K562 (cell line): ENCODE measurements around the gene ADGRL3. TPM values are rescaled to one million over a fixed set of nuclear protein-coding genes. Genes with fewer than 3 reads are reported as not detected.

Experiments
- ARNT ChIP-seq, 2 experiments: fragments of 450-650 bp; IDR thresholded peaks; 2 replicates each; pipeline ENCODE4 v1.6.1; 2016; ENCODE audit warnings: mild to moderate bottlenecking in 1 of 2
- CEBPB ChIP-seq: fragments of 450-650 bp; IDR thresholded peaks from 2 replicates; pipeline ENCODE4 v1.6.1; 2016; ENCODE audit warnings: missing genetic modification characterization, missing compliant biosample characterization
- COPS2 ChIP-seq: fragments of 450-650 bp; conservative IDR thresholded peaks from 2 replicates; pipeline ENCODE4 v1.6.1; 2016; ENCODE audit warnings: mild to moderate bottlenecking, moderate library complexity
- DDX20 ChIP-seq: fragments of 450-650 bp; IDR thresholded peaks from 2 replicates; pipeline ENCODE4 v1.6.1; 2016; ENCODE audit warnings: missing genetic modification characterization, low read depth, mild to moderate bottlenecking, missing compliant biosample characterization, moderate library complexity
- ETV1 ChIP-seq: fragments of 450-650 bp; conservative IDR thresholded peaks from 2 replicates; pipeline ENCODE4 v1.6.1; 2016; ENCODE audit warnings: missing genetic modification characterization, control low read depth, low read depth, missing compliant biosample characterization
- MIER1 ChIP-seq: fragments of 450-650 bp; IDR thresholded peaks from 2 replicates; pipeline ENCODE4 v1.6.1; 2016; ENCODE audit warnings: antibody characterized with exemption, mild to moderate bottlenecking, low read depth
- POLR2AphosphoS5 ChIP-seq: IDR thresholded peaks from 2 replicates; pipeline ENCODE4 v1.6.1; 2011; ENCODE audit warnings: mild to moderate bottlenecking, low read depth, low read length, moderate library complexity; ENCODE audit not compliant: control insufficient read depth, insufficient read depth
- TEAD2 ChIP-seq: fragments of 450-650 bp; IDR thresholded peaks from 2 replicates; pipeline ENCODE4 v1.6.1; 2016; ENCODE audit warnings: missing genetic modification characterization, control low read depth, missing compliant biosample characterization
- TOE1 ChIP-seq, 2 experiments: fragments of 450-650 bp in 1 of 2; sonication (generic) in 1 of 2; formaldehyde crosslinking in 1 of 2; IDR thresholded peaks; 2 replicates each; pipeline versions ENCODE4 v1.7.1 to v1.8.0; 2016 to 2022; ENCODE audit warnings: borderline replicate concordance in 2 of 2, mild to moderate bottlenecking in 2 of 2, antibody characterized with exemption in 1 of 2, inconsistent platforms in 1 of 2, low read depth in 1 of 2, missing genetic modification reagents in 1 of 2, moderate library complexity in 1 of 2
- ZFX ChIP-seq: sonication (generic); formaldehyde crosslinking; IDR thresholded peaks from 2 replicates; pipeline ENCODE4 v1.8.0; 2022; ENCODE audit warnings: mild to moderate bottlenecking, missing genetic modification reagents, moderate library complexity
- ZNF407 ChIP-seq: fragments of 450-650 bp; IDR thresholded peaks from 2 replicates; pipeline ENCODE4 v1.6.1; 2016; ENCODE audit warnings: low read depth
- ZNF551 ChIP-seq: fragments of 250-450 bp; sonication (Bioruptor Pico); IDR thresholded peaks from 2 replicates; pipeline ENCODE4 v1.5.0; 2021; ENCODE audit warnings: mild to moderate bottlenecking, moderate library complexity
- polyA plus RNA-seq, 8 experiments: library from polyadenylated mRNA; depleted of rRNA in 4 of 8; stranded (reverse) in 5 of 8; unstranded in 3 of 8; fragments of >200 nt; fragmentation: Nextera tagmentation in 2 of 8; fragmentation: Illumina TruSeq in 1 of 8; extraction: Ambion mirVana in 2 of 8; extraction: Trizol in 1 of 8; gene quantifications; 2 replicates each; pipeline versions ENCODE4 v1.2.1 to v1.2.3, GENCODE V29; 2011 to 2014; ENCODE audit warnings: inconsistent platforms in 1 of 8, missing spikeins in 1 of 8
- total RNA-seq, 7 experiments: library from RNA; depleted of rRNA in 6 of 7; stranded (reverse); fragments of >200 nt in 6 of 7; fragmentation: Illumina TruSeq in 2 of 7; extraction: Trizol in 2 of 7; gene quantifications; 2 replicates each; pipeline versions ENCODE4 v1.2.1 to v1.2.3, GENCODE V29; 2011 to 2021; ENCODE audit warnings: low replicate concordance in 1 of 7

Gene ADGRL3
- total and polyA plus RNA-seq, 9 of the 15 experiments (the other 6 are each of a cell fraction or from before 2014, with no cell fraction given), result 0.03 to 0.14 (median 0.04) TPM; not detected in 2

GRCh38 chr4:61356696-61357095 lies 156.6 kb downstream of the ADGRL3 start (continued):
- TF ChIP-seq ZNF407, result no peak
- TF ChIP-seq TOE1 (IDR thresholded peaks at IDR 0.05; ENCODE audit: borderline replicate concordance), result no peak
- no peak for TF ChIP-seq TOE1 (CRISPR knock-in tag; IDR thresholded peaks at IDR 0.05; ENCODE audit: borderline replicate concordance, low read depth)
- TF ChIP-seq DDX20 (tag), result no peak
- TF ChIP-seq POLR2AphosphoS5, result no peak
- TF ChIP-seq TEAD2 (tag), result no peak
- no peak for TF ChIP-seq ZNF551 (CRISPR knock-in tag)
- TF ChIP-seq CEBPB (tag), result no peak
- TF ChIP-seq ETV1 (tag), result no peak
- no peak for TF ChIP-seq ARNT (IDR thresholded peaks at IDR 0.05)
- no peak for TF ChIP-seq COPS2
- TF ChIP-seq ZFX (CRISPR knock-in tag), result no peak
- TF ChIP-seq MIER1, result no peak
